ENCODE measurements around the gene TPD52L2.

Gene TPD52L2

GRCh38 chr20:63858393-63859165, 6.5 kb upstream of the TPD52L2 start:
- Histone ChIP-seq H3K9me3 (no peaks in the 10 kb centered on the region), H3K4me3 (ENCODE audit: low read depth, low read length) (peak overlapping the region; percentile 1), H3K36me3 (no peaks in the 10 kb centered on the region), H3K27me3 (no peaks in the 10 kb centered on the region), H3K4me1 (peaks cover 22% of the 10 kb centered on the region)
- peak; percentile 58 for DNase-seq
- peak; percentile 54 for TF ChIP-seq CTCF (IDR thresholded peaks at IDR 0.05; ENCODE audit: low read depth, low read length)

GRCh38 chr20:63859166-63859699, 5.8 kb upstream of the TPD52L2 start:
- Histone ChIP-seq H3K36me3 (no peaks in the 10 kb centered on the region), H3K27me3 (no peaks in the 10 kb centered on the region), H3K4me1 (peaks cover 21% of the 10 kb centered on the region), H3K4me3 (ENCODE audit: low read depth, low read length) (no peak overlapping the region; the same call in 1 of the 2 replicates), H3K9me3 (no peaks in the 10 kb centered on the region)
- TF ChIP-seq CTCF (IDR thresholded peaks at IDR 0.05; ENCODE audit: low read depth, low read length): no peak
- DNase-seq: no peak

- H3K36me3 ChIP-seq: no peaks in the 10 kb centered on the region
- H3K9me3 ChIP-seq: no peaks in the 10 kb centered on the region
- no peaks in the 10 kb centered on the region for H3K27me3 ChIP-seq
- peaks cover 9% of the 10 kb centered on the region for H3K4me1 ChIP-seq
- no peak overlapping the region for H3K4me3 ChIP-seq (ENCODE audit: low read depth, low read length)
- DNase-seq: no peak
- TF ChIP-seq CTCF (IDR thresholded peaks at IDR 0.05; ENCODE audit: low read depth, low read length): no peak
Measured at GRCh38 chr20:63860325-63861051, 4.6 kb upstream of the TPD52L2 start.

GRCh38 chr20:63861365-63861934, 3.6 kb upstream of the TPD52L2 start, which contains the start of gene ABHD16B:
Gene ABHD16B, plus strand, starts transcription at chr20:63861498. Its CDS starts 43 bp downstream, at chr20:63861541.
- DNase-seq: no peak
- Histone ChIP-seq H3K4me3 (ENCODE audit: low read depth, low read length) (no peak within 1 kb of the TSS), H3K4me1 (peaks cover 8% of the 10 kb centered on the region), H3K9me3 (no peaks in the 10 kb centered on the region), H3K36me3 (no peaks in the 10 kb centered on the region), H3K27me3 (no peaks in the 10 kb centered on the region)
- no peak for TF ChIP-seq CTCF (IDR thresholded peaks at IDR 0.05; ENCODE audit: low read depth, low read length)

- TF ChIP-seq CTCF (IDR thresholded peaks at IDR 0.05; ENCODE audit: low read depth, low read length): no peak
- H3K4me3 ChIP-seq (ENCODE audit: low read depth, low read length): no peak overlapping the region
- H3K9me3 ChIP-seq: no peaks in the 10 kb centered on the region
- H3K27me3 ChIP-seq: no peaks in the 10 kb centered on the region
- H3K4me1 ChIP-seq: peaks cover 8% of the 10 kb centered on the region
- no peak for DNase-seq
- no peaks in the 10 kb centered on the region for H3K36me3 ChIP-seq
Measured at GRCh38 chr20:63861981-63862901, 2.8 kb upstream of the TPD52L2 start.

Measured in BE2C (cell line).